Subcutaneous abdominal adipose tissue (tissue), 5 donors: Measurements from ENCODE around the gene SRSF4.
A peak's percentile ranks its signal among the peaks of the same experiment; 100 is the strongest.

Source experiments
- H3K27ac ChIP-seq: one replicate; pipeline ENCODE4 v1.7.0; 2013; ENCODE audit warnings: low read depth, mild to moderate bottlenecking, inconsistent platforms, low read length, moderate library complexity
- H3K27me3 ChIP-seq, 5 donors: one replicate each; pipeline ENCODE4 v1.7.0; 2013; ENCODE audit warnings: low read length in 5 of 5, inconsistent platforms in 1 of 5; ENCODE audit not compliant: control insufficient read depth in 5 of 5, insufficient read depth in 4 of 5
- H3K36me3 ChIP-seq, 5 donors: one replicate each; pipeline ENCODE4 v1.7.0; 2013; ENCODE audit warnings: low read length in 5 of 5; ENCODE audit not compliant: control insufficient read depth in 5 of 5, insufficient read depth in 5 of 5
- H3K4me1 ChIP-seq, 5 donors: one replicate each; pipeline ENCODE4 v1.7.0; 2013; ENCODE audit warnings: low read length in 5 of 5, mild to moderate bottlenecking in 3 of 5, moderate library complexity in 1 of 5; ENCODE audit not compliant: control insufficient read depth in 5 of 5, insufficient read depth in 5 of 5
- H3K4me3 ChIP-seq, 5 donors: one replicate each; pipeline ENCODE4 v1.7.0; 2013; ENCODE audit warnings: low read length in 5 of 5, low read depth in 1 of 5
- H3K9ac ChIP-seq, 5 donors: one replicate each; pipeline ENCODE4 v1.7.0; 2013; ENCODE audit warnings: low read length in 5 of 5, mild to moderate bottlenecking in 4 of 5, moderate library complexity in 3 of 5
- H3K9me3 ChIP-seq, 5 donors: one replicate each; pipeline ENCODE4 v1.7.0; 2013; ENCODE audit warnings: low read length in 5 of 5; ENCODE audit not compliant: control insufficient read depth in 5 of 5
- donor health status: healthy.
- donor health status: healthy.
- donor health status: healthy.
- donor health status: healthy.
- donor health status: healthy.

Gene SRSF4

DNA sequence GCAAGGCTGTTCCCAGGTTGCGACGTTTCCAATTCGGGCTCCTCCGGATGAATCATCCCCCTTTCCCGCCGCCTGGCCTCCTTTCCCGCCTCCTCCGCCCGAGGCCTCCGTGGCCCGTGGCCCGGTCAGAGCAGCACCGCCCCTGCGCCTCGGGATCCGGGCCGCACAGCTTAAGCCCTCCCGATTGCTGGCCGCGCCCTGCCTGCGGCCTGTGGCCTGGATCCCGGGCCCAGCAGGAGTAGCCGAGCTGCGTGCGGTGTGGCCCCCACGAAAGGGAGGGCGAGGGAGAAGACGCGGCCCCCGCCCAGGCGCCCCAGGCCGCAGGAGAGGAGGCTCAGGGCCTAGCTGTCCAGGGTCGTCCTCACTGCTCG is 59.0 kb downstream of the SRSF4 start:
- Histone ChIP-seq H3K27ac (peak overlapping the region; percentile 62), H3K27me3 (no peaks in the 10 kb centered on the region), H3K4me3 (peak overlapping the region in 4 of 5 donors; percentile 64 to 79 (median 74)), H3K36me3 (peaks cover 0 to 6% (median 3%) of the 10 kb centered on the region in 5 donors), H3K4me1 (peaks cover 1 to 49% (median 44%) of the 10 kb centered on the region in 5 donors), H3K9ac (peak overlapping the region in 4 of 5 donors; percentile 70 to 89 (median 80)), H3K9me3 (no peaks in the 10 kb centered on the region)

DNA sequence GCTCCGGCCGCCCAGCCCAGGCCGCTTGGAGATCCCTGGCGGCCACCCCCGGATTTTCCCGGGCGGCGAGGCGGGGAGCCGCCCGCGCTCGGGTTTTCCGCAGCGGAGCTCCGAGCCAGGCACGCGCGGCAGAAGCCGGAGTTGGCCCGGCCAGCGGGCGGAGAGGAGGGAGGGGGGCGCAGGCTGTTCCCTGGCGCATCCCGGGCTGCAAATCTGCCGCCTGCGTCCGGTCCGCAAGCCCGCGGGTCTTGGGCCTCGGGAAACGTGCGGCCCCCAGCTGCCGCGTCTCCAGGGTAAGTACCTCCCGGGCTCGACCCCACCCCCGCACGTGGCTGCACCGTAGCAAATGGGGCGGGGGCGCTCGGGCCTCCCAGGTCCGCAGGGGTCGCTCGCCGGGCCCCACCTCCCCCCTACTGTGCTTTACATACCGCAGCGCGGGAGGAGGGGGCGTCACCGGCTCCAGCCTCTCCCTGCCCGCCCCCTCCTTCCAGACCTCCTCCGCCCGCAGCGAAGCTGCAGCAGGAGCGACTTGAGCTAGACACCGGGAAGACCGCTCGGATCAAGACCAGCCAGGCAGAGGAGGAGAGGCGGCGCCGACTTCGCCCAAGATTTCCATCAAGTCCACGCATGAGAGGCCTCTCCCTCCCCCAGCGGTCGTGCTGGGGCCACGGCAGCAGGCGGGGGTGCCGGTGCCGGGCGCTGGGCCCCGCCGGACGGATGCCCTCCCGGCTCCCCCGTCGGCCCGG is 59.6 kb downstream of the SRSF4 start:
- Histone ChIP-seq H3K36me3 (peaks cover 0 to 10% (median 4%) of the 10 kb centered on the region in 5 donors), H3K4me3 (peak overlapping the region in 4 of 5 donors; percentile 64 to 79 (median 74)), H3K4me1 (peaks cover 1 to 55% (median 44%) of the 10 kb centered on the region in 5 donors), H3K9me3 (no peaks in the 10 kb centered on the region), H3K9ac (peak overlapping the region in 4 of 5 donors; percentile 70 to 89 (median 80)), H3K27me3 (no peaks in the 10 kb centered on the region), H3K27ac (peak overlapping the region; percentile 62)

DNA sequence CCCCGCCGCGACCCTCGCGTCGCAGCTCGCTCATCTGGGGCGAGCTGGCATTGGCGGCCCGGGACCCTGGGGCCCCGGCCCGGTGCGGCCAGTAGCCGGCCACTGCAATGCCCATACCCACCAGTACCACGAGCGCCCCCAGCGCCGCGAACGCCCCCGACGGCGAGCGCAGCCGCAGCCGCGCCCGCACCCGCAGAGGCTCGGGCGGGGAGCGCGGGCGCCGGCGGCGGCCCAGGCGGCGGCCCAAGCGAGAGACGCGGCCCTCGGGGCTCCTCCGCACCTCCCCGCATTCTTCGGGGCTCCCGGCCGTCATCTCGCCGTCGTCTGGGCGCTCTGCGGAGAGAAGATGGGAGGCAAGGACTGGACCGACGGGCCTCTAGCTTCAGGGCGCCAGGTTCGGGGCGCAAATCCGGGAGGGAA is 60.2 kb downstream of the SRSF4 start:
- Histone ChIP-seq H3K36me3 (peaks cover 0 to 12% (median 4%) of the 10 kb centered on the region in 5 donors), H3K9ac (peak overlapping the region in 2 of 5 donors; percentile 45 to 89), H3K9me3 (no peaks in the 10 kb centered on the region), H3K4me1 (peaks cover 1 to 57% (median 44%) of the 10 kb centered on the region in 5 donors), H3K27ac (peak overlapping the region; percentile 62), H3K4me3 (peak overlapping the region in 4 of 5 donors; percentile 64 to 79 (median 74)), H3K27me3 (no peaks in the 10 kb centered on the region)

DNA sequence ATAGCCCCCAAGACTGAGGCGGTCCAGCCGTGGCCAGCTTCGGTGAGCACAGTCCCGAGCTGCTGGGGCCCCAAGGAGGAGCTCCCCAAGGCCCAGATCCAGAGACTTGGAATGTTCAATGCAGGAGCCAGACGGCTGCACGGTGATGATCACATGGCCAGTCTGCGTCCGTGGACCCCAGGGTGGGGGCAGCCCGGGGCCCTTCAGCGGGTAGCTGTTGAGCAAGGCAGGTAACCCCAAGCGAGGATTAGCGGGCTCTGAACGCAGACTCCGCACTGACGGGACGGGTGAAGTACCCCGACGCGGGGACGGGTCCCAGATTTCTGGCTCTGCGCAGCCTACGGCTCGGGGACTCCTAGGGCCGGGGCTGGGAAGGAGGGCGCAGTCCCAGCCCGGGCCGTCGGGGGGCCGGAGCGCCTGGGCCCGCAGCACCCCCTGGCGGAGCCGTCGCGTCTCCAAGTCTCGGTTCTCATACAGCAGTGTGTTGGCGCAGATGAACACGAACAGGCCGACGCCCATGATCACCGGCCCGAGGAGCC is 60.7 kb downstream of the SRSF4 start:
- peaks cover 1 to 57% (median 44%) of the 10 kb centered on the region in 5 donors for H3K4me1 ChIP-seq

DNA sequence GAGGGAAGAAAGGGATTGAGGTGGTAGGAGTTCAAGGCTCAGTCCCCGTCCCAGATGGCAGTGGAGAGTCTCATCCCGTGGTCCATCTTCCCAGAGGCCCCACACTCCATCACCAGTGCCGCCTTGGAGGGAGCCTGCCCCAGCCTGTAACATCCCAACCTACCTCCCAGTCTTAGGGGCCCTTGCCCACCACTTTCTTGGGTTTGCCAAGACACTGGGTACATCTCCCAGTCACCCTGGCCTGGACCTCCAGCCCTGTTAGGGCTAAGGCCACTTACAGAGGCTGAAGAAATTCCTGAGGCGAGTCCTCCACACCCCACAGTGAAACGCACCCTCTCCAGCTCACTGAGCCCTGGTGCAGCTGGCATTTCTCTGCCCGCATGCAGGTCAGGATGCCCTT is 61.3 kb downstream of the SRSF4 start:
- H3K9me3 ChIP-seq, result no peaks in the 10 kb centered on the region
- H3K4me1 ChIP-seq, result peaks cover 1 to 57% (median 44%) of the 10 kb centered on the region in 5 donors
- H3K27ac ChIP-seq, result peak overlapping the region; percentile 50
- H3K4me3 ChIP-seq, result no peak overlapping the region
- H3K27me3 ChIP-seq, result no peaks in the 10 kb centered on the region
- H3K9ac ChIP-seq, result no peak overlapping the region
- peaks cover 0 to 17% (median 13%) of the 10 kb centered on the region in 5 donors for H3K36me3 ChIP-seq

More for the DNA sequence above, 60.7 kb downstream of the SRSF4 start:
- H3K9me3 ChIP-seq, result no peaks in the 10 kb centered on the region
- H3K27ac ChIP-seq, result peak overlapping the region; percentile 23
- peaks cover 0 to 12% (median 8%) of the 10 kb centered on the region in 5 donors for H3K36me3 ChIP-seq
- no peaks in the 10 kb centered on the region for H3K27me3 ChIP-seq
- H3K4me3 ChIP-seq, result peak overlapping the region in 4 of 5 donors; percentile 38 to 75 (median 57)
- peak overlapping the region in 1 of 5 donors; percentile 41 for H3K9ac ChIP-seq

DNA sequence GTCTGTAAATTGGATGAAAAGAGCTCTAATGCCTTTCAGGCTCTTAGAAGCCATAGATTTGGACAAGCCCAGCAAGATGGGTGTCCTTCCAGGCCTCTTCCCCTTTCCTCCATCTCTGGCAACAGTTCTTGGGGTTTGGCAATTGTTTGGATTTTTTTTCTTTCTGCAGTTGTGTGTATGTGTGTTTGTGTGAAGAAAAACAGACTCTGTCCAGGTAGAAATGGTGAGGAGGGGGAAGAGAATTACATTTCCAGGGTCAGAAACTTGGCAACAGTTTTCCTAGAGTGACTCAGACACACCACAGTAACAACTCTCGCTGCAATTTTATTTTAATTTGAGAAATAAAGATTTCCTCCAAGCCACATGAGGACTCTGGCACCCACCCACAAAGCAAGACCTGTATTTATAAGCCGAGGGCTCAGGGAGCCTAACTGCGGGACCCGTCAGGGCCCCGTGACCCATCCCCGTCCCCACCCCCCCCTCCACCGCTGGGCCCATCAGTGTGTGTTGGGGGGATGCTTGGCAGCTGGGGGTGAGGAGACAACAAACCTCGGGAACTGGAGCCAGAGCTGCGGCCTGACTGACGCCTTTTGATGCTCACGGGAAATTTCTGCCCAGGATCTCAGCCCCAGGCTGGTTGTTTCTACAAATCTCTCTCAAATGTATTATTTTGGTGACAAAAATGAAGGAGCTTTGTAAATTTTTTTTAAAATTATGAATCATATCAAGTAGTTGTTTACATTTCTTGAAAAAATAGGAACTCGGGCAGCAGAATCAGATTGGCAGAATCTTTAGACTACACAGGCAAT is 62.4 kb downstream of the SRSF4 start:
- H3K9ac ChIP-seq, result peak overlapping the region in 1 of 5 donors; percentile 52
- no peaks in the 10 kb centered on the region for H3K9me3 ChIP-seq
- no peak overlapping the region for H3K4me3 ChIP-seq
- peak overlapping the region; percentile 50 for H3K27ac ChIP-seq
- H3K27me3 ChIP-seq, result no peaks in the 10 kb centered on the region
- H3K4me1 ChIP-seq, result peaks cover 1 to 51% (median 39%) of the 10 kb centered on the region in 5 donors
- peaks cover 0 to 19% (median 13%) of the 10 kb centered on the region in 5 donors for H3K36me3 ChIP-seq

DNA sequence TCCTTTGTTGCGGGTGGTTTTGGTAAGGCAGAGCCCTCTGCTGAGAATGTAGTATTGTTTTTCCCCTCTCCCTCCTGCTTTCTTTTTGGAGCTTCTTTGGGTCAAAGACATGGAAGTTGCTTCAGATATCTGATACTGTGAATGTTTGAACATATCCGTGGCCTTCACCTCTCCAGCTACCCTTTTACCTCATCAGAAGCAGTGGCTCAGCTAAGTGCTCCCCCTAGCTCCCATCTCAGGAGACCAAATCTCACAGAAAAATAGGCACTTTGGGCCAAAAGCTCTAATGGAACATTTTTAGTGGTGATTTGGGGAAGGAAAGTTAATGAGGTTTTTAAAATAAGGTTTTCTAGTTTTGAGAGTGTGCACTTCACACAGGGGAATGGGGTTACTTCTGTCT is 64.3 kb downstream of the SRSF4 start:
- Histone ChIP-seq H3K9me3 (no peaks in the 10 kb centered on the region), H3K27me3 (no peaks in the 10 kb centered on the region), H3K36me3 (peaks cover 4 to 35% (median 29%) of the 10 kb centered on the region in 5 donors), H3K4me3 (no peak overlapping the region), H3K27ac (peak overlapping the region; percentile 65), H3K4me1 (peaks cover 1 to 34% (median 22%) of the 10 kb centered on the region in 5 donors), H3K9ac (peak overlapping the region in 2 of 5 donors; percentile 35 to 53)

DNA sequence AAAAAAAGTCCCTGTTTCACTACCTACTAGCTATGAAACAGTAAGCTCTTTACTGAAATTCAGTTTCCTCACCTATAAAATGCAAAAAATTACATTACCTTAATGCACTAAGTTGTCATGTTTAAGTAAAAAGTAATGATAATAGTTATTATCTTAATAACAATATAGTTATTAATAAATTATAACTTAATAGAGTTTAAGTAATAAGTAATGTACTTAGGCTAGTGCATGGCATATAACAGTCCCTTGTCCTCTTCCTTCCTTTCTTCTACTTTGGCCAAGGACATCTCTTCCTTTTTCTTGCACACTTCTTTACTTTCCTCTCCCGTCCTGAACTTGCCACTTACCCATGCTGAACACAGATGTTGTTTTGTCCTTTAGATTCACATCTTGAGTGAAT is 67.0 kb downstream of the SRSF4 start:
- Histone ChIP-seq H3K4me3 (no peak overlapping the region), H3K4me1 (peaks cover 1 to 14% (median 8%) of the 10 kb centered on the region in 5 donors), H3K27ac (no peak overlapping the region), H3K27me3 (no peaks in the 10 kb centered on the region), H3K36me3 (peaks cover 4 to 44% (median 32%) of the 10 kb centered on the region in 5 donors), H3K9me3 (no peaks in the 10 kb centered on the region), H3K9ac (no peak overlapping the region)

DNA sequence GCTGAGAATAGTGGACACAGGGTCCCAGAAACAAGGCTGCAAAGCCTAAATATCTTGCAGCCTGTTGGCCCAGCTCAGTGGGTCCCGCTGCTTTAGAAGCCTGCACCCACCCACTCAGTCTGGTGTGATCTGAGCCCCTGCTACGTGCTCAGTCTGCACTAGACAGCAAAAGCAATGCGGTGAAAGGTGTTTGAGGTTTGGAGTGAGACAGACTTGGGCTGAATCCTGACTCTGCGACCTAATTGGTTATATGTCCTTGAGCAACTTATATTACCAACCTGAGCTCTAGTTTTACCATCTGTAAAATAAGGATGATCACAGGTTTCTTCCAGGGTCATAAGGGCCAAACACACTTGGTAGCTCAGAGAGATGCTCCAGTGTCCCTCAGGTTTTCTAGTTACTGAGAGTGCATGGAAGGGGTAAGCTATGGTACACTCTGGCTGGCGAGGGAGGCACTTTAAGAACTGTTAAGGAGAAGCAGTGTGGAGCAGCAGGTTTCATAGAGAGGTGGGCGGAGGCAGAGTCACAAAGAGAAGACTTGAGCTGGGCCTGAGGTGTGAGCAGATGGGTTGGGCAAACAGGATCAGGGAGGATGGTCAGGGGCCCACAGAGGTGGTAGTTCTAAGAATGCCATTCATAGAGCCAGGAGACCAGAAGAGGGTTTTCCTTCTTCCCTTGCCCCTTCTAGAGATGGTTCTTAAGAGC is 68.1 kb downstream of the SRSF4 start:
- Histone ChIP-seq H3K27me3 (no peaks in the 10 kb centered on the region), H3K4me3 (no peak overlapping the region), H3K27ac (no peak overlapping the region), H3K9ac (no peak overlapping the region), H3K36me3 (peaks cover 4 to 51% (median 39%) of the 10 kb centered on the region in 5 donors), H3K4me1 (peaks cover 1 to 11% (median 7%) of the 10 kb centered on the region in 5 donors), H3K9me3 (no peaks in the 10 kb centered on the region)
